H1 (cell line): ENCODE measurements around the gene MYO15A. TPM values are rescaled to one million over a fixed set of nuclear protein-coding genes. Genes with fewer than 3 reads are reported as not detected.

Experiments used
- CTCF ChIA-PET: fragments of 300-600 bp; sonication (Branson Sonifier 250); formaldehyde crosslinking; loops from one replicate; lab custom pipeline; 2021; ENCODE audit not compliant: partially characterized antibody; lab: Charles Lee
- POLR2A ChIA-PET: fragments of 300-600 bp; sonication (Branson Sonifier 250); formaldehyde crosslinking; loops from one replicate; lab custom pipeline; 2021; ENCODE audit warnings: inconsistent platforms; ENCODE audit not compliant: partially characterized antibody; lab: Charles Lee
- DNase-seq, 2 experiments: peaks; one replicate each; pipeline versions ENCODE4 v3.0.0 to v3.0.0-alpha.2; 2010 to 2022; ENCODE audit warnings: low spot score in 2 of 2, low read depth in 1 of 2, mixed read lengths in 1 of 2
- FAIRE-seq: peaks from 2 replicates; lab custom pipeline; 2011; peaks lifted over from hg19 to GRCh38; lab: Jason Lieb, UNC
- H2AFZ ChIP-seq: 2 replicates; pipeline ENCODE4 v1.8.1; 2012; ENCODE audit warnings: low read length, inconsistent platforms
- H2AK5ac ChIP-seq: 2 replicates; pipeline ENCODE4 v1.6.1; 2013; ENCODE audit warnings: low read depth, low read length
- H2BK120ac ChIP-seq: replicated peaks from 2 replicates; pipeline ENCODE3; 2013; ENCODE audit warnings: low read depth, low read length, inconsistent platforms
- H2BK12ac ChIP-seq: 2 replicates; pipeline ENCODE4 v1.6.1; 2013; ENCODE audit warnings: low read depth, low read length
- H2BK15ac ChIP-seq: 2 replicates; pipeline ENCODE4 v1.6.1; 2013; ENCODE audit warnings: low read length
- H2BK20ac ChIP-seq: 2 replicates; pipeline ENCODE4 v1.6.1; 2013; ENCODE audit warnings: low read length
- H2BK5ac ChIP-seq: 2 replicates; pipeline ENCODE4 v1.6.1; 2013; ENCODE audit warnings: low read depth, low read length
- H3K14ac ChIP-seq: 2 replicates; pipeline ENCODE4 v1.6.1; 2013; ENCODE audit warnings: inconsistent platforms; ENCODE audit not compliant: insufficient read length
- H3K18ac ChIP-seq: 2 replicates; pipeline ENCODE4 v1.6.1; 2013; ENCODE audit warnings: low read length; ENCODE audit errors: extremely low read depth
- H3K23ac ChIP-seq: 2 replicates; pipeline ENCODE4 v1.6.1; 2013; ENCODE audit warnings: inconsistent platforms; ENCODE audit not compliant: insufficient read length
- H3K23me2 ChIP-seq: 2 replicates; pipeline ENCODE4 v1.6.1; 2013; ENCODE audit warnings: low read depth, low read length
- H3K27ac ChIP-seq: 2 replicates; pipeline ENCODE4 v1.6.1; 2011; ENCODE audit warnings: low read depth, low read length, inconsistent platforms
- H3K27me3 ChIP-seq, 4 experiments: replicated peaks in 1 of 4; 1 replicate in 1 of 4; 2 replicates in 3 of 4; pipeline versions ENCODE4 v1.6.1 to v1.8.1; 2011 to 2013; ENCODE audit warnings: low read length in 3 of 4, mild to moderate bottlenecking in 3 of 4, inconsistent platforms in 2 of 4, mixed read lengths in 2 of 4, moderate library complexity in 1 of 4; ENCODE audit not compliant: control insufficient read depth in 3 of 4, insufficient read depth in 3 of 4; ENCODE audit errors: extremely low read depth in 1 of 4
- H3K36me3 ChIP-seq, 4 experiments: 2 replicates each; pipeline versions ENCODE4 v1.6.1 to v1.8.1; 2011 to 2013; ENCODE audit warnings: mild to moderate bottlenecking in 4 of 4, low read length in 3 of 4, moderate library complexity in 2 of 4, control low read depth in 1 of 4, inconsistent platforms in 1 of 4; ENCODE audit not compliant: insufficient read depth in 4 of 4, control insufficient read depth in 2 of 4
- H3K4ac ChIP-seq: replicated peaks from 2 replicates; pipeline ENCODE3; 2013; ENCODE audit warnings: low read length, low read depth, mixed read lengths, inconsistent platforms; ENCODE audit not compliant: insufficient read length
- H3K4me1 ChIP-seq, 4 experiments: replicated peaks in 1 of 4; 1 replicate in 1 of 4; 2 replicates in 3 of 4; pipeline versions ENCODE4 v1.6.1 to v1.8.1; 2011 to 2013; ENCODE audit warnings: low read length in 3 of 4, inconsistent platforms in 2 of 4, mixed read lengths in 1 of 4; ENCODE audit not compliant: insufficient read depth in 4 of 4, control insufficient read depth in 3 of 4
- H3K4me2 ChIP-seq, 2 experiments: 2 replicates each; pipeline versions ENCODE4 v1.6.1 to v1.8.1; 2011 to 2013; ENCODE audit warnings: low read depth in 2 of 2, low read length in 2 of 2, control low read depth in 1 of 2, inconsistent platforms in 1 of 2, mild to moderate bottlenecking in 1 of 2; ENCODE audit not compliant: insufficient read depth in 1 of 2
- H3K4me3 ChIP-seq, 4 experiments: fragments of 200-600, 300-600 bp in 1 of 4; sonication (generic), shearing (Covaris generic), sonication (Bioruptor Twin) in 1 of 4; 2 replicates each; pipeline versions ENCODE4 v1.5.1 to v1.8.1; 2011 to 2016; ENCODE audit warnings: low read length in 4 of 4, low read depth in 3 of 4, control low read depth in 2 of 4, inconsistent platforms in 2 of 4, mild to moderate bottlenecking in 2 of 4, mixed read lengths in 1 of 4, moderate library complexity in 1 of 4; ENCODE audit not compliant: insufficient read depth in 2 of 4; ENCODE audit errors: extremely low read depth in 1 of 4
- H3K56ac ChIP-seq: replicated peaks from 2 replicates; pipeline ENCODE3; 2013; ENCODE audit warnings: low read depth, mild to moderate bottlenecking, mixed read lengths, low read length, inconsistent platforms; ENCODE audit not compliant: insufficient read length
- H3K79me1 ChIP-seq: 2 replicates; pipeline ENCODE4 v1.6.1; 2013; ENCODE audit warnings: low read depth, low read length, control low read depth
- H3K79me2 ChIP-seq, 2 experiments: 2 replicates each; pipeline versions ENCODE4 v1.6.1 to v1.8.1; 2012 to 2013; ENCODE audit warnings: low read length in 2 of 2, mild to moderate bottlenecking in 2 of 2, inconsistent platforms in 1 of 2; ENCODE audit not compliant: insufficient read depth in 2 of 2, control insufficient read depth in 1 of 2
- H3K9ac ChIP-seq, 4 experiments: replicated peaks in 1 of 4; 1 replicate in 1 of 4; 2 replicates in 3 of 4; pipeline versions ENCODE4 v1.6.1 to v1.8.1; 2011 to 2013; ENCODE audit warnings: low read depth in 3 of 4, low read length in 3 of 4, control low read depth in 2 of 4, mild to moderate bottlenecking in 2 of 4, moderate library complexity in 2 of 4, inconsistent platforms in 1 of 4; ENCODE audit errors: extremely low read depth in 1 of 4
- H3K9me3 ChIP-seq, 2 experiments: 2 replicates each; pipeline versions ENCODE4 v1.6.1 to v1.8.1; 2012 to 2013; ENCODE audit warnings: mild to moderate bottlenecking in 2 of 2, moderate library complexity in 2 of 2, control low read depth in 1 of 2, inconsistent platforms in 1 of 2, low read depth in 1 of 2, low read length in 1 of 2, mixed read lengths in 1 of 2; ENCODE audit not compliant: insufficient read depth in 2 of 2
- H4K20me1 ChIP-seq, 2 experiments: replicated peaks in 1 of 2; 2 replicates each; pipeline versions ENCODE3 to v1.8.1; 2011 to 2013; ENCODE audit warnings: inconsistent platforms in 2 of 2, low read length in 2 of 2, mild to moderate bottlenecking in 1 of 2; ENCODE audit not compliant: insufficient read depth in 2 of 2, control insufficient read depth in 1 of 2
- H4K5ac ChIP-seq: 2 replicates; pipeline ENCODE4 v1.6.1; 2013; ENCODE audit warnings: low read length, low read depth, mixed read lengths, inconsistent platforms; ENCODE audit not compliant: insufficient read length
- H4K8ac ChIP-seq: 2 replicates; pipeline ENCODE4 v1.8.0; 2013; ENCODE audit warnings: mild to moderate bottlenecking, moderate library complexity, low read length, inconsistent platforms; ENCODE audit not compliant: insufficient read depth; ENCODE audit errors: extremely low read depth
- H4K91ac ChIP-seq: replicated peaks from 2 replicates; pipeline ENCODE3; 2013; ENCODE audit warnings: low read length, mixed read lengths, inconsistent platforms; ENCODE audit not compliant: insufficient read length
- POLR2A ChIP-seq, 2 experiments: IDR thresholded peaks; 1 replicate in 1 of 2; 2 replicates in 1 of 2; pipeline ENCODE4 v1.6.1; 2011; ENCODE audit warnings: low read depth in 2 of 2, low read length in 2 of 2, mild to moderate bottlenecking in 2 of 2; ENCODE audit errors: control extremely low read depth in 1 of 2
- SP2 ChIP-seq: IDR thresholded peaks from 2 replicates; pipeline ENCODE4 v1.6.1; 2012; ENCODE audit warnings: mild to moderate bottlenecking, low read length, inconsistent platforms
- WGBS, 2 experiments: shearing (Covaris generic) in 1 of 2; methylation state at CpG; one replicate each; pipeline versions ENCODE4 v1.1.6 to v1.1.7; 2013 to 2015; ENCODE audit warnings: low lambda C conversion rate in 2 of 2, mixed read lengths in 2 of 2, inconsistent platforms in 1 of 2, low coverage in 1 of 2, missing lambda C conversion rate in 1 of 2; ENCODE audit not compliant: insufficient replicate concordance in 2 of 2, insufficient coverage in 1 of 2, insufficient read length in 1 of 2; ENCODE audit errors: extremely low coverage in 1 of 2, missing lambda C conversion rate in 1 of 2; 5-methylcytosine and 5-hydroxymethylcytosine counted together
- polyA plus RNA-seq, 7 experiments: library from polyadenylated mRNA; depleted of rRNA in 3 of 7; stranded (reverse) in 5 of 7; unstranded in 2 of 7; fragments of >200 nt in 5 of 7; fragments of 200-250 nt in 2 of 7; gene quantifications; 1 replicate in 5 of 7; 2 replicates in 1 of 7; 4 replicates in 1 of 7; pipeline versions ENCODE4 v1.2.1 to v1.2.3, GENCODE V29; 2011 to 2013; ENCODE audit warnings: missing spikeins in 2 of 7, mixed read lengths in 2 of 7
- total RNA-seq: library from RNA; stranded (reverse); fragmentation: NEBNext Ultra II Directional; extraction: Animal tissue kit (Norgen Biotek cat#: 25700); gene quantifications from 2 replicates; pipeline ENCODE4 v1.2.1, GENCODE V29; 2021
- TF ChIP-seq, protein P1 (sequence below): IDR thresholded peaks from 2 replicates; pipeline ENCODE4 v1.6.1; 2012; ENCODE audit warnings: low read length, inconsistent platforms

Gene MYO15A
- total and polyA plus RNA-seq, 2 of the 8 experiments (the other 6 are each of a cell fraction or from before 2014, with no cell fraction given): 1.6 to 4.2 TPM

DNA sequence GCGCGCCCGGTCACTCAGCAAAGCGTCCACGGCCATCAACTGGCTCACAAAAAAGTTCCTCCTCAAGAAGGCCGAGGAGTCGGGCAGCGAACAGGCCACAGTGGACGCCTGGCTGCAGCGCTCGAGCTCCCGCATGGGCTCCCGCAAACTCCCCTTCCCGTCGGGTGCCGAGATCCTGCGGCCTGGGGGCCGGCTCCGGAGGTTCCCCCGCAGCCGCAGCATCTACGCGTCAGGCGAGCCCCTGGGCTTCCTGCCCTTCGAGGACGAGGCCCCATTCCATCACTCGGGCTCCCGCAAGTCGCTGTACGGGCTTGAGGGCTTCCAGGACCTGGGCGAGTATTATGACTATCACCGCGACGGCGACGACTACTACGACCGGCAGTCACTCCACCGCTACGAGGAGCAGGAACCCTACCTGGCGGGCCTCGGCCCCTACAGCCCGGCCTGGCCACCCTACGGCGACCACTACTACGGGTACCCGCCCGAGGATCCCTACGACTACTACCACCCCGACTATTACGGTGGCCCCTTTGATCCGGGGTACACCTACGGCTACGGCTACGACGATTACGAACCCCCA lies 10.7 kb downstream of the MYO15A start:
- Histone ChIP-seq H2BK20ac (no peak overlapping the region), H4K8ac (no peak overlapping the region), H3K9me3 (peaks cover 10 to 24% of the 10 kb centered on the region in 2 experiments), H2BK15ac (no peak overlapping the region), H3K23me2 (no peaks in the 10 kb centered on the region), H3K18ac (no peak overlapping the region), H3K79me2 (no peaks in the 10 kb centered on the region), H3K27me3 (no peaks in the 10 kb centered on the region), H3K27ac (no peak overlapping the region), H3K4me3 (no peak overlapping the region), H3K23ac (no peak overlapping the region), H3K4me1 (no peaks in the 10 kb centered on the region; a peak in 1 of 7 replicates), H4K20me1 (no peaks in the 10 kb centered on the region), H2BK12ac (no peak overlapping the region), H2BK120ac (no peak overlapping the region), H3K4me2 (no peak overlapping the region), H3K36me3 (peaks cover 0 to 4% (median 0%) of the 10 kb centered on the region in 4 experiments; a peak in 1 of 8 replicates), H3K79me1 (no peaks in the 10 kb centered on the region), H3K4ac (no peak overlapping the region), H3K56ac (no peak overlapping the region), H3K14ac (no peak overlapping the region), H2AK5ac (no peak overlapping the region), H2AFZ (no peak overlapping the region), H4K5ac (no peak overlapping the region), H2BK5ac (peak overlapping the region; percentile 9; the same call in 1 of the 2 replicates), H4K91ac (no peak overlapping the region), H3K9ac (no peak overlapping the region)
- no peak for FAIRE-seq
- no peak for DNase-seq
- 99% methylated on average over 46 of the region's 57 CpGs; no CpG with 5 or more reads in 1 of the 2 experiments for WGBS, 2 experiments
- ChIA-PET CTCF (interaction anchor here (1.4 kb wide), 1 partner anchor 22 kb away, joined by 3 read pairs; no protein-coding TSS in a partner anchor), POLR2A (interaction anchor here (0.6 kb wide), 1 partner anchor 15 kb away, joined by 3 read pairs; no protein-coding TSS in a partner anchor)
- TF ChIP-seq SP2 (no peak), POLR2A (IDR thresholded peaks at IDR 0.05; ENCODE audit: control extremely low read depth in 1 of 2, low read depth in 2 of 2, low read length in 2 of 2) (no peak)
- TF ChIP-seq, protein P1, sequence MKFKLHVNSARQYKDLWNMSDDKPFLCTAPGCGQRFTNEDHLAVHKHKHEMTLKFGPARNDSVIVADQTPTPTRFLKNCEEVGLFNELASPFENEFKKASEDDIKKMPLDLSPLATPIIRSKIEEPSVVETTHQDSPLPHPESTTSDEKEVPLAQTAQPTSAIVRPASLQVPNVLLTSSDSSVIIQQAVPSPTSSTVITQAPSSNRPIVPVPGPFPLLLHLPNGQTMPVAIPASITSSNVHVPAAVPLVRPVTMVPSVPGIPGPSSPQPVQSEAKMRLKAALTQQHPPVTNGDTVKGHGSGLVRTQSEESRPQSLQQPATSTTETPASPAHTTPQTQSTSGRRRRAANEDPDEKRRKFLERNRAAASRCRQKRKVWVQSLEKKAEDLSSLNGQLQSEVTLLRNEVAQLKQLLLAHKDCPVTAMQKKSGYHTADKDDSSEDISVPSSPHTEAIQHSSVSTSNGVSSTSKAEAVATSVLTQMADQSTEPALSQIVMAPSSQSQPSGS: no peak
